Right kidney (tissue), 1 donor: Measurements from ENCODE around the gene TTF2.
A peak's percentile ranks its signal among the peaks of the same experiment; 100 is the strongest.
"Not testable (repeated sequence)": the region's sequence is repeated elsewhere in the genome, so short reads cannot be mapped to it uniquely, and the experiment has no call there.

ENCODE experiments used
- DNase-seq: peaks from one replicate; pipeline ENCODE4 v3.0.0-alpha.2; 2016

Gene TTF2

GRCh38 chr1:117093091-117093534 lies 33.0 kb downstream of the TTF2 start:
- DNase-seq, result peak; percentile 43

- peak; percentile 35 for DNase-seq
Observed at GRCh38 chr1:117093870-117094621, 33.9 kb downstream of the TTF2 start.

GRCh38 chr1:117094841-117095604 lies 34.9 kb downstream of the TTF2 start:
- DNase-seq, result no peak

DNA sequence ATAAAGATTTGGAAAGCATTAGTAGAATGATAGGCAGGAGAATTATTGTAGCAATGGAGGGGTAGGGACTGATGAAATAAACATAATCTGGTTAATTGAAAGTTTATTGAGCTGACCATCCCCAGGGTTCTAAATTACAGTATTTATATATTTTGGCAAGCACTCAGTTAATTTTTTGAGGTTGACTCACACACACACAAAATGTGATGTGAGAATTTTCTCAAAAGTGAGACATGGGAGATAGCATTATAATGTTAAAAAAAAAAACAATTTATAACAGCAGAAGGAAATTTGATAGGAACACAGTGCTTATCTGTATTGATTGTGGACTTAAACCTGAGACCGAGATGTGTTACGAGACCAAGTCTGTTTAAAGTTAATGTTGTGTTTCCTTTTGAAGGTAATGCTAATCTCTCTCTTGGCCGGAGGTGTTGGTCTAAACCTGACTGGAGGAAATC lies 36.9 kb downstream of the TTF2 start:
- no peak for DNase-seq

- no peak for DNase-seq
Observed at GRCh38 chr1:117097443-117097842, 37.3 kb downstream of the TTF2 start.

DNA sequence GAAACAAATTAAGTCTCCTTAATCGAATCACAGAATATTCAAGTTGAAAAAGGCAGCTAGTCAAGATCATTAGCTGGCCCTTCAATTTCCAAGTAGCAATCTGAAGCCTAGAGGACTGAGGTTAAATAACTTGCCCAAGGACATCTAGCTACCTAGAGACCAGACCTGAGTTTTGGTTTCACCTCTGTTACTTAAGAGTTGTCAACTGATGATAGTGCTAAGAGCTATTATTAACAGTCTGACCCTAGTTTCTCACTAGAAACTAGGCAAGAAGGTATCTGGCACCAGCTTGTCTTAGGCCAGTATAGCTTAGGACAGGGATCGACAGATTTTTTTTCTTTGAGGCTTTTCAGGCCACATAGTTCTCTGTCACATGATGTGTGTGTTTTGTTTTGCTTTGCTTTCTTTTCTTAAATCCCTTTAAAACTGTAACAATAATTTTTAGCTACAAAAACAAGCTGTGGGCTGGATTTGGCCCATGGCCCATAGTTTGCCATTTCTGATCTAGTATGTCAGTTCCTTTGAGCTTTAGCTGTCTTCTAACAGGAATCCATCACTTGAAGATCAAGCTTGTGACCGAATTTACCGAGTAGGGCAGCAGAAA lies 38.3 kb downstream of the TTF2 start:
- DNase-seq, result no peak

- DNase-seq, result no peak
Observed at GRCh38 chr1:117101334-117101733, 41.2 kb downstream of the TTF2 start.

DNA sequence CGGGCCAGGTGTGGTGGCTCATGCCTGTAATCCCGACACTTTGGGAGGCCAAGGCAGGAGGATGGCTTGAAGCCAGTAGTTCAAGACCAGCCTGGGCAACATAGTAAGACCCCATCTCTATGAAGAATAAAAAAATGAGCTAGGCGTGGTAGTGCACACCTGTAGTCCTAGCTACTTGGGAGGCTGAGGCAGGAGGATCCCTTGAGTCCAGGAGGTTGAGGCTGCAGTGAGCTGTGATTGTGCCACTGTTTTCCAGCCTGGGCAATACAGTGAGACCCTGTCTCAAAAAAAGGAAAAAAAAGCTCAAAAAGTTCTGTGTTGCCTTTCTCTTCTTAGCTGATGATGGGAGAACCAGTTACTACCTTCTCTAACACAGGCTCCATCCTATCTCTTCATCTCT lies 41.7 kb downstream of the TTF2 start:
- not testable (repeated sequence) for DNase-seq

DNA sequence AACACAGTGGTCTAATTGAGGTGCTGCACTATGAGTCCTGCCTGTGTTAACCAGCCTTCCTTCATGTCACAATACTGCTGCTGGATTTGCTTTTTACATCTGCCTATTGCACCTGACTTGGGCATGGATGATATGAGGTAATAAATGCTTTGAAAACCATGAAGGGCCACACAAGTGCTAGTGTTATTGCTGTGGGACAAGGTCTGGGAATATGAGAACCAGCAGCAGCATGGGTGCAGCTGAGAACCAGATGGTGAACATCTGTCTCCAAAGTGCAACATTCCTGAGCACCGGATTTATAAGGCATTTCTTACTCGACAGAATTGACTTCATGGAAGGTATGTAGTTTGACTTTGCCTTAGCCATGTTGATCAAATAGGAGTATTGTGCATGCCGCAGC lies 44.9 kb downstream of the TTF2 start:
- DNase-seq, result no peak

DNA sequence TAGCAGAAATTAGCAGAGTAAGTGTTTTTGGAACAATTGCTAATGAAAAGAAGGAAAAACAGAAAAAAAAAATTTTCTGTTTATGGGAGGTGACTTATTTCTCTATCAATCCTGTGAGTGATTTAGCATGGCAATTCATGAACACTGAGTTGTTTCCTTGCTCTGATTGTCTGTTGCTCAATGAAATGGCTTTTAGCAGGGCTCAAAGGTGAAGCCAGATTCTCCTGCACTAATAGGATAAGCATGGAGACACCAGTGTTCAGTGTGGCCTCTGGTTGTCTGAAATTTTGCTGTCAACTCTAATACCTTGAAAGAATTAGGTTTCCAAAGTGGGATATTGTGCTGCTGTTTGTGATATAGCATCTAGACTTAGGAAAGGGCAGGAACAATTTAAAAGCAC lies 45.6 kb downstream of the TTF2 start:
- no peak for DNase-seq

DNA sequence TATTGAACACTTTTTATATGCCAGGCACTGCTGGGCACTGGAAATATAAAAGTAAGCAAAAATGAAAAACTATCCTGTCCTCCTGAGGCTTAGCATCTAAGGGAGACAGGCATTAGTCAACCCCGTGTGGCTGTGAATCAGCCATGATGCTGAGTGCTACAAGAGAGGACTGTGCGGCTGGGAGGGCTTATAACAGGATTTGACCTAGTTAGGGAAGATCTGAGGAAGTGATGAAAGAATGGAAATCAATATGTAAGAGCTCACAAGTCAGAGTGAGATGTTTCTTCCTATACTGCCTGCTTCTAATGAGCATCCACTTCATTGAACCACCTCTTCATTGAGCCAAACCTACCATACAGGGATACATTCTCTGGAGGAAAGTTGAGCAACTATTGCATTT lies 46.4 kb downstream of the TTF2 start:
- no peak for DNase-seq

- no peak for DNase-seq
Observed at GRCh38 chr1:117107364-117107763, 47.2 kb downstream of the TTF2 start.

- no peak for DNase-seq
Observed at GRCh38 chr1:117110774-117111173, 50.6 kb downstream of the TTF2 start.

GRCh38 chr1:117112047-117112717 lies 52.1 kb downstream of the TTF2 start:
- DNase-seq, result no peak

DNA sequence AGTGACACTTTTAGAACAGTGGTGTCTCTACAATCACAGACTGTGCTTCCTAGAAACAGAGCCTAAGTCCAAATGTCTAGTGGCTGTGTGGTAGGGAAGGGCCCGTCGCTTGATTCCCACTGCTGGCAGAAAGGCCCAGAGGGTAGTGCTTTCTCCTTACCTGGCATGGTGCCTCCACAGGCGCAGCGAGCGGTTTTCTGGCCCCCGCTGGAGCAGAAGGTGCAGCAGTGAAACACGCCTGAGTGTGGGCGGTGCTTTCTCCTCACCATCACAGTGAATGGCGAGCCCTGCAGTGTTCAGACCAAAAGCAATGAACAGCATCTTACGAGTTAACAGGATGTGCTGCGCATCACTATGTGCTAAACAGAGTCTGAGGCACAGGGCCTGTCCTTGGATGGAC lies 53.1 kb downstream of the TTF2 start:
- no peak for DNase-seq

- DNase-seq, result no peak
Observed at GRCh38 chr1:117114877-117115276, 54.8 kb downstream of the TTF2 start.

GRCh38 chr1:117116090-117116783 lies 56.1 kb downstream of the TTF2 start:
- no peak for DNase-seq

GRCh38 chr1:117116784-117117130 lies 56.6 kb downstream of the TTF2 start:
- DNase-seq, result no peak

GRCh38 chr1:117117697-117118096 lies 57.6 kb downstream of the TTF2 start:
- DNase-seq, result no peak

GRCh38 chr1:117118137-117118536 lies 58.0 kb downstream of the TTF2 start:
- DNase-seq, result no peak

DNA sequence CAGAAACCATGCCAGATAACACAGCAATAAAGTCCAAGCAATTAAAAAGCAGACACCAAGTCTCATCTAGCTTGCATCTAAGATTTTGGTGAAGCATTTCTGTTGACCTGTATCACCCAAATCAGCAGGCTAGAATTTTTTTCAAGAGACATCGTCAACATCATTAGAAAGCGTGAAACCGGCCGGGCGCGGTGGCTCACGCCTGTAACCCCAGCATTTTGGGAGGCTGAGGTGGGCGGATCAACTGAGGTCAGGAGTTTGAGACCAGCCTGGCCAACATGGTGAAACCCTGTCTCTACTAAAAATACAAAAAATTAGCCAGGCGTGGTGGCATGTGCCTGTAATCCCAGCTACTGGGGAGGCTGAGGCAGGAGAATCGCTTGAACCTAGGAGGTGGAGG lies 59.0 kb downstream of the TTF2 start:
- not testable (repeated sequence) for DNase-seq
